ENCODE data around the gene RPL9.
A peak's percentile ranks its signal among the peaks of the same experiment; 100 is the strongest.
"Not testable (repeated sequence)": the region's sequence is repeated elsewhere in the genome, so short reads cannot be mapped to it uniquely, and the experiment has no call there.

Gene RPL9

DNA sequence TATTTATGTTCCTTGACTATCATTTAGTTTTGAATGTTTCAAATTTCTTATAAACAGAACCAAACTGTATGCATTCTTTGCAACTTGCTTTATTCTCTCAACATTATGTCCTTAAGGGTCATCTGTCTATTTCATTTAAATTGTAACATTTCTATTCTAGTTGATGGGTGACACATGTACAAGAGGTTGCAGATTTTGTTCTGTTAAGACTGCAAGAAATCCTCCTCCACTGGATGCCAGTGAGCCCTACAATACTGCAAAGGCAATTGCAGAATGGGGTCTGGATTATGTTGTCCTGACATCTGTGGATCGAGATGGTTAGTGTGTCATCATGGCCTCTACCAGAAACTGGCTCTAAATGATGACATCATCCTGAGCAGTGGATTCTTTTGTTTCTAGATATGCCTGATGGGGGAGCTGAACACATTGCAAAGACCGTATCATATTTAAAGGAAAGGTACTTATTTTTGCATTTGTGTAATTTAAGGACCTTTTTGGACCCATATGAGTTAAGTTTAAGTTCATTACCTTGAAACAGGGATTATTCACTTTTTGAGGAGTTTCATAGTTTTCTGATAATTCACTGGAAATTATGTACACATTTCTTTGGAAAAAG is 6.3 kb upstream of the RPL9 start:
- peak; percentile 51 for DNase-seq

DNA sequence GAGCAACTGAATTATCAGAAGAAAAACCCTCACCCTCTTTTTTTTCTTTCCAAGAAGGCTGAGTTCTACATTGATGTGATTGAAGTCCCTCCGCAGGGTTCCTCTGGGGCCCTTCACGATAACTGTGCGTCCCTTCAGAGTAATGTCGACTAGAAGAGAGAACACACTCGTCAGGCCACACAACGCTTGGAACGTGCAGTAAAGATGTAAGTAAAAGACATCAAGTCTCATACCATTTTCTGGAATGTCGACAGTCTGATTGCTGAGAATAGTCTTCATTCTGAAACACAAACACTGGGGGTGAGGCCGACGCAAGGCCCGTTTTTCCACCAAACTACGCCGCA is 589 bp downstream of the RPL9 start:
- DNase-seq, result not testable (repeated sequence)

DNA sequence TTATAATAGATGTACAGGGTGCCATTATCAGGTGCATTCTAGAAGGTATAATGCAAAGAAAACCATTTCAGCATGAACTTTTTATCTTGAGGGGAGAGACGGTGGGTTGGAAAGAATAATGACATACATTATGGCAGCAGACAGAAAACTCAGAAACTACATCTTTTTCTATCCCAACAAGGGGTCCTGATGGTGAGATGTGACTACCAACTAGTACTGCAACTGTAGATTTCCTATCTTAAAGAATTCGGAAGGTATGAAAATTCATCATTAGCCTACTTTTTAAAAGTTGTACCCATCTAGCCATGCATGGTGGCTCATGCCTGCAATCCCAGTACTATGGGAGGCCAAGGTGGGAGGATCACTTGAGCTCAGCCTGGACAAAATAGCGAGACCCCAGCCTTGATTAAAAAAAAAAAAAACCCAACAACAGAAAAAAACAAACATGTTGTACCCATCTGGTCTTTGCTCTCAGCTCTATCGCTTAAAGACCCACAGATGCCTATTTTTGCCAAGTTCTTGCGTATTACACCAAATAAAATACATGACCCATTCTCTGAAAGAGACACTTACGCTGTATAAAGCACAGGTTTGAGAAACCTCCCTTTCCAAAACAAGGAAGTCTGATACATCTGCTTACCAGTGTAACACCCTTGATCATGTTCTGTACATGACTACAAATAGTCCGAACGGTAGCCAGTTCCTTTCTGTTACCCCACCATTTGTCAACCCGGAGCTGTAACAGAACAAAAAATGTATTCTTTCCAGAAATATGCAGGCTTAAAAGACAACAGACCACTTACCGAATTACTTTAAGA is 1.6 kb downstream of the RPL9 start:
- DNase-seq, result no peak

DNA sequence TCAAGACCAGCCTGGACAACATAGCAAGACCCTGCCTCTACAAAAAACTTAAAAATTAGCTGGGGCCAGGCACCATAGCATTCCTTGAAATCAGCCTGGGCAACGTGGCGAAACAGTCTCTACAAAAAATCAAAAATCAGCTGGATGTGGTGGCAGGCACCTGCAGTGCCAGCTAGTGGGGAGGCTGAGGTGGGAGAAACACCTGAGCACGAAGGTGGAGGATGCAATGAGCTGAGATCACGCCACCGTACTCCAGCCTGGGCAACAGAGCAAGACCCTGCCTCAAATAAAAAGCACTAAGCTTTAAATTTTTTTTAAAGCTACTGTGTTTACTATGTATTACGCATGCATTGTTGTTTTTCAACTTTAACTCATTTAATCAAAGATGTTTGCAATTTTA is 3.2 kb downstream of the RPL9 start:
- DNase-seq, result no peak

DNA sequence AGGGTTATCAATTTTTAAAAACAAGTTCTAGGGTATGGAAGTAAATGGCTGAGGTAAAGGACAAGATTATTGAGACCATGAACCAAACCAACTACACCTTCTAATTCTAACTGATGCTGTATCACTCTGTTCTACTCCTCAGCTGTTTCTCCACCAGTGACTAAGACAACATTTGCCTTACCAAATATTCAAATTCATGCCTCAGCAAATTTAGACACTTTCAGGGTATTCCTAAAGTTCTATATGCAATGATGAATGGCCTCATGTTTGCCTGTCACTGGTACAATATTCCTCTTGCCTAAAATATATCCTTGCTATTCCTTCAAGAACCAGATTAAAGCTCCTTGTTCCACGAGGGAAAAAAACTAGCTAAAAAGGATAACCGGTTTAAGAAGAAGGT is 5.0 kb downstream of the RPL9 start:
- no peak for DNase-seq

DNA sequence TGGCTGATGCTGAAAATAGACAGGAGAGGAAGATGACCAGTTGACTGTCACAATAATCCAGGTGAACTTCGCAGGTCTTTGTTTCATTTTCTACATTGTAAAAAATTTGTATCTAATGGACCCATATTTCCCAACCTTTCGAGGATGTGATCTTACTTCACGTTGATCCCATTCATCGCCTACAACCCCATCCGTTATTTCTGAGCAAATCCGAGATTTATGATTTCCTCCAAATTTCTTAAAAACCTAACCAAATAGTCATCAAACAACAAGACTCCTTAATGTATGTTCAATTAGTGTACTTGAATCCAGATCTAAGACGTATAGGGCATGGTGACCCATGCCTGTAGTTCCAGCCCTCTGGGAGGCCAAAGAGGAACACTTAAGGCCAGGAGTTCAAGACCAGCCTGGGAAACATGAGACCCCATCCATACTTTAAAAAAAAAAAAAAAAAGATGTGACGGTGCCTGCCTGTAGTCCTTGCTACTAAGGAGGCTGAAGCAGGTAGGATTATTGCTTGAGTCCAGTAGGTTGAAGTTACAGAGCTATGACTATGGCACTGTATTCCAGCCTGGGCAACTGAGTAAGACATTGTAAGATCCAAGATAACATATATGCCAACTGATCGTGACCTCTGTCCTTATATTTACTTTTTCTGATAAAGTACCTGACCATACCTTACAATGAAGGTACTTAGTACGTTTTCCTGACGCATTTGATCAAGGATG is 5.7 kb downstream of the RPL9 start:
- no peak for DNase-seq

DNA sequence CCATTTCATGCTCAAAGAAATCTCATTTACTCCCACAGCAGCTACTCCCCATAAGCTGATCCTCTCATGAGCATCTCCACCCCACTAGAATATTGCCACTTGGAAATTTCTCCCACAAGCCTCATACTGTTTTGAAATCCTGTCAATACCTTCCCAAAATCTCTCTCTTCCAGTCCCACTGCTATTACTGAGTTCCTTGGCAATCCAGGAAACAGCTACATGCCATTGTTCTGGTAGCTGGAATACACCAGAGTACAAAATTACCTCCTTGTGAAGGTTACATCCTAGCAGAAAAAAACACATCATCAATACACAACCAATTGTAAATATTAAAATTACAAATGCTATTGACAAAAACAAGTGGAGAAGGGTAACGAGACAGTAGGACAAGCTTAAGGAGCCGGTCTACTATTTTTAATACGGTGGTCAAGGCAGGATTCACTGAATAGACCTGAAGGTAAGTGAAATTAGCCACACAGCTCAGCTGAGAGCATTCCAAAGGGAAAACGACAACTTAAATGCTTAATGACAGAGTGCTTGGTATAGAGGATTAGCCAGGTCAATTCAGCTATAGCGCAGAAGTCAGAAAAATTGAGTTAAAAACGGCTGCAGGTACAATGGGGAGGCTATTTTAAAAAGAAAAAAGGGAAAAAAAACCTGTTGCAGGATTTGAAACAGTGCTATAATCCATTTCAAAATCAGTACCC is 6.4 kb downstream of the RPL9 start:
- DNase-seq, result peak; percentile 6

DNA sequence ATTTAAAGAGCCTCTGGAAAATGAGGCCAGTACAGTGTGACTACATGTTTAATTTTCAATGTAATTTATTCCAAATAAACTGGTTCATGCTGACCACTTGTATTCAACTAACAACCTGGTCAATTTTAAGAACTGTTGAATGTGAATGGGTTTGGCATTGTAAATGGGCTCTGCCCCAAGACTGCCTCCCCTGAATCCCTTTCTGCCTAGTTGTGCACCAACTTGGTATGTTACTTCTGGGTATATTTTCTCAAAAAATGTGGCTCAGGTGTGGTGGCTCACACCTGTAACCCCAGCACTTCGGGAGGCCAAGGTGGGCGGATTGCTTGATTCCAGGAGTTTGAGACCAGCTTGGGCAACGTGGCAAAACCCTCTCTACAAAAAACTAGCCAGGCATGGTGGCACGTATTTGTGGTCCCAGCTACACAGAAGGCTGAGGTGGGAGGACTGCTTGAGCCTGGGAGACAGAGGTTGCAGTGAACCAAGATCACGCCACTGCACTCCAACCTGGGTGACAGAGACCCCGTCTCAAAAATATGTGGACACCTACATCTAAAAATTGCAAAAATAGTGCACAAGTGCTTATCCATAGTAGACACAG is 7.2 kb downstream of the RPL9 start:
- DNase-seq, result no peak

DNA sequence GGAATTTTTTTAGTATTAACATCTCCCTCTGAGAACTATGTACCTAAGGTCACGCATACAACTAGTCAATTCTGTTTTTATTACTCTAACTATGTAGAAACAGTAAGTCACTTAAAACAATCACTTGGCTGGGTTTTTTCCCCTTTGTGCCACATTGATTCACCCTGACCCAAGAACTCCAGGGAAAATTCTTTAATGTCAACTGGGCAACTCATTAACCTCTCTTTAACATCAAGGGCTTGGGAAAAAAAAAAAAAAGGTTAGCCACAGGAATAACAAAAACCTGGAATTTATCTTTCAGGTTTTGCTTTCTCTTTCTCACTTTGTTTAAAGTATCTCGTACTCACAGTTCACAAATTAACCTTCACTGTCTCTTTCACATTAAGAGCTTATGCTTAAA is 8.1 kb downstream of the RPL9 start:
- DNase-seq, result no peak

DNA sequence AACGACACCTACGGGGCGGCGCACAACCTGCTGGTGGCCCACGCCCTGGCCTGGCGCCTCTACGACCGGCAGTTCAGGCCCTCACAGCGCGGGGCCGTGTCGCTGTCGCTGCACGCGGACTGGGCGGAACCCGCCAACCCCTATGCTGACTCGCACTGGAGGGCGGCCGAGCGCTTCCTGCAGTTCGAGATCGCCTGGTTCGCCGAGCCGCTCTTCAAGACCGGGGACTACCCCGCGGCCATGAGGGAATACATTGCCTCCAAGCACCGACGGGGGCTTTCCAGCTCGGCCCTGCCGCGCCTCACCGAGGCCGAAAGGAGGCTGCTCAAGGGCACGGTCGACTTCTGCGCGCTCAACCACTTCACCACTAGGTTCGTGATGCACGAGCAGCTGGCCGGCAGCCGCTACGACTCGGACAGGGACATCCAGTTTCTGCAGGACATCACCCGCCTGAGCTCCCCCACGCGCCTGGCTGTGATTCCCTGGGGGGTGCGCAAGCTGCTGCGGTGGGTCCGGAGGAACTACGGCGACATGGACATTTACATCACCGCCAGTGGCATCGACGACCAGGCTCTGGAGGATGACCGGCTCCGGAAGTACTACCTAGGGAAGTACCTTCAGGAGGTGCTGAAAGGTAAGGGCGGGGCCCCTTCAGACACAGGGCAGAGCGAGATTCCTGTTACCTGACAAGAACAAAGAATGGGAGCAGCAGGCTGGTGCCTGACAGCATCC is 11.7 kb downstream of the RPL9 start:
- DNase-seq, result peak; percentile 22

DNA sequence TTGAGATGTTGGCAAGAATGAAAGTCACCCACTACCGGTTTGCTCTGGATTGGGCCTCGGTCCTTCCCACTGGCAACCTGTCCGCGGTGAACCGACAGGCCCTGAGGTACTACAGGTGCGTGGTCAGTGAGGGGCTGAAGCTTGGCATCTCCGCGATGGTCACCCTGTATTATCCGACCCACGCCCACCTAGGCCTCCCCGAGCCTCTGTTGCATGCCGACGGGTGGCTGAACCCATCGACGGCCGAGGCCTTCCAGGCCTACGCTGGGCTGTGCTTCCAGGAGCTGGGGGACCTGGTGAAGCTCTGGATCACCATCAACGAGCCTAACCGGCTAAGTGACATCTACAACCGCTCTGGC is 12.3 kb downstream of the RPL9 start:
- no peak for DNase-seq

DNA sequence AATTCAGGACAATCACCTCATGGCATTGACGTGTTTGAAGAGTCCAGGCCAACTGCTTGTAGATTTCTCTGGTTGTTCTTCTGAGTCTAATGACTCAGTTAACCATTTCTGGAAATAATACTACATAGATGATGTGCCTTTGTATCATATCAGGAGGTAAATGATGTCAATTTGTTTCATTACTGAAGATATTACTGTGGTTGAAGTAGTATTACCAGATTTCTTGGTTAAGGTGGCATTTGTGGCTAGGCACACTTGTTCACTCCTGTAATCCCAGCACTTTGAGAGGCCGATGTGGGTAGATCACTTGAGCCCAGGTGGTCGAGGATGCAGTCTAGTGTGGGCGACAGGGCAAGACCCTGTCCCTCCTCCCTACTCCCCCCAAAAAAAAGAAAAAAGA is 15.7 kb downstream of the RPL9 start:
- DNase-seq, result no peak

DNA sequence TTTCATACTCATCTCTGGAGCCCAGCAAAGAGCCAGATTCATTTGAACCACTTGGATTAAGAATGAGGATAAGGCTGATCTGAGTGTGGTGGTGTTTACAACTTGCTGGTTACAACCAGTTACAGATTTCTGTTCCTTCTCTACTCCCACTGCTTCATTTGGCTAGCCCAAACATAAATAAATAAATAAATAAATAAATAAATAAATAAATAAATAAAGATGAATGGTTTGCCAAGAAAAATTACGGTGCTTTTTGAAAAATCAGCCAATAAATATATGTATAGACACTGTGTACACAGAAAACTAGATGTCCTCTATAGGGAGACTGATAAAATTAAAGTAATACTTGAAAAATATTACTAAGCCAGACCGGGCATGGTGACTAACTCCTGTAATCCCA is 17.1 kb downstream of the RPL9 start:
- DNase-seq, result no peak

DNA sequence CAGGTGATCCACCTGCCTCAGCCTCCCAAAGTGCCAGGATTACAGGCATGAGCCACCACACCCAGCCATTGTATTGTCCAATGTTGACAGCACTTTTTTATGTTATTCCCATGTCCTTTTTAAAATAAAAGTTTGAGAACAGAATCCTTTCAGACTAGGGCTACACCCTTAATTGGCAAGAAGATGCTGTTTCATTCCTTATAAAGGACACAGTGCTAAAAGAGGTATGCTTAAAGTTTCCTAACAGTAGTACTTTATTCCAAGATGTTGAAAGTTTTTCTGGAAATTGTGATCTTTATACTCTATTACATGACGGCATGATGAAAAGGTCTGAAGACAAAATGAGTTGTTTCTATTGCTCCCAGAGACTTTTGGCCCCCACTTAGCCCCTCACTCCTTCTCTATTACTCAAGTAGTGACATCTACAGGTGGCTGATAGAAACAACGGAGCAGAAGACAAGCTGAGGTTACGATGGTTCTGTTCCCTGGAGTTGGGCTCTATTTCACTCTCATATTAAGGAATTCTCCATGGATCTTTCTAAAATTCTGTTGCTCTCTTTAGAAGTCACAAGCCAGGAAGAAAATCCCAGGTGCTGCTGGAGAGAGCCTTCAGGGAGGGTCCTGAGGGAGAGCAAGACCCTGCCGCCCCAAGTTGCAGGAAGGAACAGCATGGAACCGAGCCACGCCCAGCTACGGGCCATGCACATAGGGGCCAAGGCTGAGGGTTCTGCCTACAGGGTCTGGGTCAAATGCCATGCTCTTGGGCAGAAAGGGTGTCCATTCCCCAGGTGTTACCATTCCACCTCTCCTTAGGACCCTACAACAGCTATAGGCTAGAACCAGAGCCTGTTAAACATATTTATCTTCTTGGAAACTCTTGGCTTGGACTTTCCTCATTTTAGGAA is 22.8 kb downstream of the RPL9 start:
- no peak for DNase-seq

DNA sequence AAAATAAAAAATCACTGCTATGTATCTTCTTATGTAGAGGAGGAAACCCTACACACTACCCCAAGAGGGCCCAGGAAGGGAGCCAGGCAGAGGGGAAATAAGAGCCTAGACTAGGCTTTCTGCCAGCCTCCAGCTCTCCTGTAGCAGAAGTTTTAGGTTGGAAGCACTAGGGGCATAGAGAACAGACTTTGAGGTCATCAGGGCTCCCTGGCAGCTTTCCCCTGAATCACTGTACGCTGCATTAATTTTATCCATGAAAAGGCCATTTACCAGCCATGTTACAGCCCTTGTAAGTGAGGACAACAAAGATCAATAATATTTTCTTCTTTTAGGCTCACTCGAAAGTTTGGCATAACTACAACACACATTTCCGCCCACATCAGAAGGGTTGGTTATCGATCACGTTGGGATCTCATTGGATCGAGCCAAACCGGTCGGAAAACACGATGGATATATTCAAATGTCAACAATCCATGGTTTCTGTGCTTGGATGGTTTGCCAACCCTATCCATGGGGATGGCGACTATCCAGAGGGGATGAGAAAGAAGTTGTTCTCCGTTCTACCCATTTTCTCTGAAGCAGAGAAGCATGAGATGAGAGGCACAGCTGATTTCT is 24.7 kb downstream of the RPL9 start:
- DNase-seq, result no peak

DNA sequence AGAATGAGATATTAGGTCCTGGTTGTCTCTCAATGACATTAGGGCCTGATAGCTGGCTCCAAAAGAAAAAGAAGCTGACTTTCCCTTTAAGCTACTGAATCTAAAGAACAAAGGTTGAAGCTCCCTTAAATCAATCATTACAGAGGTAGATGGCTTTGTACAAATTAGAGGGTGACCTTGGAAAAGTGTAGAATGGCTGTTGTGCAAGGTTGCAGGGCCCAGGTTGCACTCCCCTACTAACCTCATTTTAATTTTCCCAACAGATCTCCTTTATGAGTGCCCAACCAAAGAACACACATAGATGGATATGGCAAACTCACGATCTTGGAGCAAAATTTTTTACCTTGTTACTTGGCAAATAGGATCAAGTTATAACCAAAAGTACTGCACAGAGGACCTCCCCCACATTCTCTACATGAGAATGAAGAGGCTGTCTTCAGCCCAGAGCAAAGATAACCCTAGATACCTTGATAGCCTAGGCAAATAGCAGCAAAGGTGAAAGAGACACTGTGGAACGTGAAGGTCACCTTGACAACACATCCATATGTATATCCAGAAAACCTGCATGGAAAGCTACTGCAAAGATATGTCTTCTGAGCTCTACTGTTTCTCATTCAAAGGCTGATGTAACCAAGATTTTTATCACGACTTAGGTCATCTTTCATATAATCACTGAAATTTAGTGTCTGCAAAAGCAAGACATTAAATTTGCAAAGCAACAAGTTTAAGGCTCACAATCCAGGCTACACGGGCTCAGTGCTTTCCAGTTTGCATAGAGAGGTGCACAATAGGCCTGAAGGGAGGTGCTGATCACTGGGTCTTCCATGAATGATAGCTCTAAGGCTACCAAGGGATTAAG is 29.0 kb downstream of the RPL9 start:
- DNase-seq, result no peak

DNA sequence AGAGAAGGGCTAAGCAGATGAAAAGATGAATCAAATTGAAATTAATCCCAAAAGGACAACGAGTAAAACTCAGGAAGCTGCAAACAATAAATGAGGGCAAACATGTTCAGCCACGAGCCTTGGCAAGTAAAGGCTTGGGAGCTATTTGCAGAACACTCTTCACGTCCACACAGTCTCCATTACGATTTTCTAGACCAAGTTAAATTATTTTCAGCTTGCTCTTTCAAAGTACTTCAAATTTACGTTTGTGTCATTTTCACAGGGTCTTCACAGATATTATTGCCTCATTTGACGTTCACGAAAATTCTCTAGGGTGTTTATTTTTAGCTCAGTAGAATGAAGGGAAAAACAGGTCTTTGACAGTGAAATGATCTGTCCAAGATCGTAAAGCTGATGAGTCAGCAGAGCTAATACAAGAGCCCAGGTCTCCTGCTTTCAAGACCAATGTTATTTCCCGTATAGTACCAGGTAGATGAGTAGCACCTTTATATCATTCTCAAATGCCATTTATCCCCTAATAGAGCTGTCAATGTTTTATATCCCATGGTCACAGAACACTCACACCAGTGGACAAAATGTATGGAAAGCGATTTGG is 31.1 kb downstream of the RPL9 start:
- peak; percentile 11 for DNase-seq

DNA sequence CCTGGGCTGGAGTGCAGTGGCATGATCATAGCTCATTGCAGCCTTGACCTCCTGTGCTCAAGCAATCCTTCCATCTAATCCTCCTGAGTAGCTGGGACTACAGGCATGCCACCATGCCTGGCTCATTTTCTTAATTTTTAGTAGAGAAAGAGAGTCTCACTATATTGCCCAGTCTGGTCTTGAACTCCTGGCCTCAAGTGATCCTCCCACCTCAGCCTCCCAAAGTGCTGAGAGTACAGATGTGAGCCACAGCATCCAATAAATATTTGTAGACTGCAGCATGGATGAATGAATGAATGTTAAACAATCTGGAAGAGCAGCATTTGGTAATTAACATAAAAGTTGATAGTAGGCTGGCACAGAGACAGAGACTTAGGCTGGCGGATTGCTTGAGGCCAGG is 32.0 kb downstream of the RPL9 start:
- no peak for DNase-seq

DNA sequence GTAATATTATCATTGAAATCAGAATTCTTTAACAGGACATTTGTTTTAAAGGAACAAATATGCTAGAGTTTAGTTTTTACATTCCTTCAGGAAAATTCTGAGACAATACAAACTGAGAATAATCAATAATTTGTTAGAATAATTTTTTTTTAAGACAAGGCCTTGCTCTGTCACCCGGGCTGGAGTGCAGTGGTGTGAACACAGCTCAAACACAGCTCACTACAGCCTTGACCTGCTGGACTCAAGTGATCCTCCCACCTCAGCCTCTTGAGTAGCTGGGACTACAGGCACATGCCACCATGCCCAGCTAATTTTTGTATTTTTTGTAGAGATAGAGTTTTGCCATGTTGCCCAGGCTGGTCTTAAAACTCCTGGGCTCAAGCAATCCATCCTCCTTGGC is 33.4 kb downstream of the RPL9 start:
- not testable (repeated sequence) for DNase-seq

DNA sequence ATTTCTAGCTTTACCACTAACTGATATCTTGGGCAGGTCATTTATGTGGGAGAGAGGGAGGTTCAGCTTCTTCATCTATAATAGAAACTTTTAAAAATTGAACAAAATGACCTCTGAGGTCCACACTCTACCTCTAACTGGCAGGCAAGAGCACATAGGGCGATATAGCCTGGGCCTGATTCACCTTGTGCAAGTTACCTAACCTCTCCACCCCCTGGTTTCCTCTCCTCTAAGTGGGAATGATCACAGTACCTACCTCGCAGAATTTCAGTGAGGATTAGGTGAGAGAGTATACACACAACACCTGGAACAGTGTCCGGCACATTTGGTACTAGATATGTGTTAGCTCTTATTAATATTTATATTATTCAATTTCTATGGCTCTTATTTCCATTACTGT is 36.5 kb downstream of the RPL9 start:
- no peak for DNase-seq
